Mucosa of stomach (tissue), 1 donor: Measurements from ENCODE around the gene ZNF23.

Experiments
- H3K27me3 ChIP-seq: one replicate; pipeline ENCODE4 v1.7.0; 2013; ENCODE audit warnings: mild to moderate bottlenecking, low read length; ENCODE audit not compliant: control insufficient read depth, insufficient read depth
- H3K36me3 ChIP-seq: one replicate; pipeline ENCODE4 v1.7.0; 2013; ENCODE audit warnings: low read length; ENCODE audit not compliant: control insufficient read depth, insufficient read depth
- H3K4me1 ChIP-seq: one replicate; pipeline ENCODE4 v1.7.0; 2013; ENCODE audit warnings: mild to moderate bottlenecking, low read length; ENCODE audit not compliant: control insufficient read depth, insufficient read depth
- H3K4me3 ChIP-seq: one replicate; pipeline ENCODE4 v1.7.0; 2013; ENCODE audit warnings: low read length
- H3K9ac ChIP-seq: one replicate; pipeline ENCODE4 v1.7.0; 2013; ENCODE audit warnings: mild to moderate bottlenecking, low read length, moderate library complexity
- H3K9me3 ChIP-seq: one replicate; pipeline ENCODE4 v1.7.0; 2013; ENCODE audit warnings: mild to moderate bottlenecking, low read length, moderate library complexity; ENCODE audit not compliant: control insufficient read depth
- donor health status: Pancreatic carcinoma.

Gene ZNF23

DNA sequence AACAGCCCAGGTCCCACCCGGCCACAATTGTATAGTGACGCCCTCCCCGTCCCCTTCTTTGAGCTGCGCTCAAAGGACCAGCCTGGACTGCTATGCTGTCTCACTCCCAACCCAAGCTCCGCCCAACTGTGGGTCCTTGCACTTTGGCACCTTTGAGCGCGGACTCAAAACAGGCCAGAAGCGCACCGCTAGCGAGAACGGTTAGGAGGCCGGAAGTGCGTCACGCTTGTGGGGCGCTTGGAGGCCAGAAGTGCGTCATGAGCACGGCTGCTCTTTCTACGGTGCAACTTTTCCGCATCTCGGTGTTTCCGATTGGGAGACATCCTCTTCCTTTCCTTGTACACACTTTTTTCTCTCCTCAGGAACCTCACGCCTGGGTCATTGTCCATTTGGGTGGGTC, 27.1 kb upstream of the ZNF23 start, which contains the start of gene ZNF19:
Gene ZNF19 (minus strand): TSS at position 203 of the 400 bp plus-strand sequence. CDS start 7,210 bp downstream, outside the sequence.
- Histone ChIP-seq H3K4me3 (no peak within 1 kb of the TSS), H3K9ac (no peak within 1 kb of the TSS), H3K9me3 (no peaks in the 10 kb centered on the region), H3K4me1 (no peaks in the 10 kb centered on the region), H3K27me3 (no peaks in the 10 kb centered on the region), H3K36me3 (no peaks in the 10 kb centered on the region)

DNA sequence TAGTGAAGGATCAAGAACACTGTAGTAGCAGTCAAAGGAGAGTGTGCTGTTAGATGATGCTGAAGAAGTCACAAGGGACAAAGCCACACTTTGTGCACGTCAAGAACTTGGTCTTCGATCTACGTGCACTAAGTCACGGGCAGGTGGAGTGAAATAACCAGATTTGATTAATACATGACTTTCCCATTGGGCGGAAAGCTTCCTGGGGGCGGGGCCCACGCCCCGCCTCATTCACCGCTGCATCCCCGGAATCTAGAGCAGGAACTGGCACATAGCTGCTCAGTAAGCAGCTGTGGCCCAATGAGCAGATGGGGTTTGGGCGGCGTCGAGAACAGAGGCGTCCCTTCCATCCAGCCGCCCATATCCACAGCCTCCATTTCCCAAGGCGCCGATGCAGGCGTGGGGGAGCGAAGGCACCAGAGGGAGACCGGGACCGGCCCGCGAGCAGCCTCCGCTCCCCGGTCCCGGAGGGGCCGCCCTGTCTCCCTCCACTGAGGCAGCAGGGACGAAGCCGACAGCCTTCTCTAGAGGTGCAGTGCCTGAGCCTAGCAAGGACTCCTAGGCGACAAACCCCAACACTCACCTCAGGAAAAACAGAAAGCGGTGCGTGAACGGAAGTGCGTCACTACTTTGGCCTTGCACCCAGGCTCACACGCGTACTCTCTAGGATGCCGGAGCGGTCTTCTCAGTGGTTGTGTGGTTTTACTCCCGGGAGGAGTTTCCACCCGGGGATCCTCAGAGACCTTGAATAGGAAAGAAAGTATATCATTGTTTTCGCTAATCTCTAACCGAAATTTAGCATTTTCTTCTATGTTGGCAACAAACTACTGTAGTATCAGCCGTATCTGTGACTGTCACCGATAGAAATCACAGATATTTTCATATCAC, 22.2 kb upstream of the ZNF23 start:
- Histone ChIP-seq H3K27me3 (no peaks in the 10 kb centered on the region), H3K36me3 (no peaks in the 10 kb centered on the region), H3K4me1 (no peaks in the 10 kb centered on the region), H3K9me3 (no peaks in the 10 kb centered on the region), H3K9ac (peak overlapping the region; percentile 92), H3K4me3 (peak overlapping the region; percentile 99)

DNA sequence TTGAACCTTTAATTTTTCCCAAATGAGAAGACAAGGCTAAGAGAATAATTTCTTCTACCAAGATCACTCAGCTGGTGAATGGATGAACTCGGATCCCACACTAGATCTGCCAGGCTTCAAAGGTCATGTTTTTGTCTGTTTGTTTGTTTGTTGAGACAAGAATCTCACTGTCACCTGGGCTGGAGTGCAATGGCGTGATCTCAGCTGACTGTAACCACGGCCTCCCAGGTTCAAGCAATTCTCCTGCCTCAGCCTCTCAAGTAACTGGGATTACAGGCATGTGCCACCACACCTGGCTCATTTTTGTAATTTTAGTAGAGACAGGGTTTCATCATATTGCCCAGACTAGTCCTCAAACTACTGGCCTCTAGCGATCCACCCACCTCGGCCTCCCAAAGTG, 20.5 kb upstream of the ZNF23 start:
- Histone ChIP-seq H3K9ac (no peak overlapping the region), H3K4me1 (no peaks in the 10 kb centered on the region), H3K36me3 (no peaks in the 10 kb centered on the region), H3K27me3 (no peaks in the 10 kb centered on the region), H3K4me3 (no peak overlapping the region), H3K9me3 (no peaks in the 10 kb centered on the region)

- Histone ChIP-seq H3K9ac (no peak overlapping the region), H3K27me3 (no peaks in the 10 kb centered on the region), H3K36me3 (no peaks in the 10 kb centered on the region)
Measured at GRCh38 chr16:71480956-71481355, 18.9 kb upstream of the ZNF23 start.

DNA sequence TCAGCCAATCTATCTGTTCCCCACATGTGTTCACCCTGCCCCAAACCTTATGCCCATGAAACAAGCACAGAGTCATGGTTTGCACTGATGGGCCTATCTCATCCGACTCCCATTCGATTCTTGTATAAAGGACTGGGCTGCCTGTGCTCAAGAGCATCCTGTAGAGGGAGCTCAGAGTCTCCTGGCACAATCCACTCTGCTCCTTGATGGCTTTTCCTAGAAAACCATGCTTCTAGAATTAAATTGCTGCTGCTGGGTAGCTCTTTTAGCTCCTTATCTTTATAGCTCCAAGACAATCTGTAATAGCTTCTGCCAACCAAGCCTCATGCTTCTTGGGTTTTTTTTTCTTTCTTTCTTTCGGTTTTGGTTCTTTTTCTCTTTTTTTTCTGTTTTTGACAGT, 17.4 kb upstream of the ZNF23 start:
- Histone ChIP-seq H3K4me1 (no peaks in the 10 kb centered on the region), H3K27me3 (no peaks in the 10 kb centered on the region), H3K36me3 (no peaks in the 10 kb centered on the region), H3K9ac (no peak overlapping the region), H3K9me3 (no peaks in the 10 kb centered on the region), H3K4me3 (no peak overlapping the region)

More at GRCh38 chr16:71480956-71481355, 18.9 kb upstream of the ZNF23 start:
- no peak overlapping the region for H3K4me3 ChIP-seq
- H3K4me1 ChIP-seq, result no peaks in the 10 kb centered on the region
- no peaks in the 10 kb centered on the region for H3K9me3 ChIP-seq

DNA sequence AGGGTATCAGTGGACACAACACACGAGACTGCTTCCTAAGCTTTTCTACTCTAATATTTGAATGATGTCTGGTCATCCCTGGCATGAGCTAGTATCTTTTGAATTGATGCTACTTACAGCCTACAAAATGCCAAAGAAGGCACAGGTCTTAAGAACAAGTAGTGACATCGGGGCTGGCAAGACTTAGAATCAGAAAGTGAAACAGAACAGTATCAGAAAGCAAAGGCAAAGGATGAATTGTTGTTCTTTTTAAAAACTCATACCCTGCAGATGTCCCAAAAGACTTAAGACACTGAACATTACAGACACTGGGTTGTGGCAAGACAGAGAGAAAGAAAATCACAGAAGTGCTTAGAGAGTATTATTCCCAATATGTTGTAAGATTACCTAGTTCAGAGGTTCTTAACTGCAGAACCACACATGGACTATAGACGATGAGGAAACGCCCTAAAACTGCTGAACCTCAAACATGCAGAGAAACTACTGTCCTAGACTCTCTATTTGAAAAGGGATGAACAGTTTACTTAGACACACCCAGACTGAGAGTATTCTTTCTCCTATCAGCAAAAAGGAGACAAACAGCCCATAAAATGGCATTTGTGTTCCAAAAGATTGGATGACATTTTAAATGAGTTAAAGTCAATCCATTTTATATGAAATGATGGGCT, 14.5 kb upstream of the ZNF23 start:
- no peaks in the 10 kb centered on the region for H3K9me3 ChIP-seq
- H3K36me3 ChIP-seq, result no peaks in the 10 kb centered on the region
- H3K4me1 ChIP-seq, result no peaks in the 10 kb centered on the region
- no peak overlapping the region for H3K4me3 ChIP-seq
- no peaks in the 10 kb centered on the region for H3K27me3 ChIP-seq
- no peak overlapping the region for H3K9ac ChIP-seq

DNA sequence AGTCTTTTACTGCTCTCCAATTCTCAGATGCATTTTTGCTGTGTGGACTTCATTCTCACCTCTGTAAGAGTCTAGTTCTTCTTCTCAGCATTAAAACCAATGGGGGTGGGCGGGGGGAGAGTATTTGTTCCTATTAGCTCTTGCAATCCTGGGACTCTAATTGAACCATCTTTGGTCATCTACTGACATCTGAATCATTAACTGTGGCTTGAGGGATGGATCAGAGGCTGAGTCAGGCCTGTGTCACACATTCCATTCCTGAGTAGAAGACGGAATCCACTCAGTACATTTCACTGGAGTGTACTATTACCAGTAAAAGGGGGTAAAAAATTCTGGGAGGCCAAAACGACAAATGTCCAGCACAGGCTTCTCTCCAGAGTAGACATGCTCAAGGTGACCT, 12.8 kb upstream of the ZNF23 start:
- Histone ChIP-seq H3K4me1 (no peaks in the 10 kb centered on the region), H3K27me3 (no peaks in the 10 kb centered on the region), H3K4me3 (no peak overlapping the region), H3K36me3 (no peaks in the 10 kb centered on the region), H3K9ac (no peak overlapping the region), H3K9me3 (no peaks in the 10 kb centered on the region)

DNA sequence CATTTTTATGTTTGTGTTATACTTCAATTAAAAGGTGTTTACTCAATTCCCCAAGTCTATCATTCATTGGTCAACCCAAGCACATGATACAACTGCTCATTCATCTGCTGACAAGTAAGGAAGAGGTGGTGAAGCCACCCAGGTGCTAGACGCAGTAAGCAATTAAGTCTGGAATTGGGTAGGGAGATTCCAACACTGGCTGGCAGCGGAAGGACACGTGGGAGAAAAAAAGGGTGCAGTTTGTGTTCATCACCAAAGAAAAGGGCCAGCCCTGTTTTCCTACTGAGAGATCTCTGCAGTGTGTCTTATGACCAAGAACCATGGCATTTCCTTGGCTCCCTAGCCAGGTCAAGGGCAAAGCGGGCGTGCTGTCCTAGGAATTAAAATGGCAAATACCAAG, 11.8 kb upstream of the ZNF23 start:
- no peak overlapping the region for H3K4me3 ChIP-seq
- H3K9ac ChIP-seq, result no peak overlapping the region
- H3K4me1 ChIP-seq, result no peaks in the 10 kb centered on the region
- no peaks in the 10 kb centered on the region for H3K36me3 ChIP-seq
- H3K27me3 ChIP-seq, result no peaks in the 10 kb centered on the region
- no peaks in the 10 kb centered on the region for H3K9me3 ChIP-seq

GRCh38 chr16:71472931-71473330, 10.9 kb upstream of the ZNF23 start:
- H3K9ac ChIP-seq, result no peak overlapping the region
- H3K9me3 ChIP-seq, result no peaks in the 10 kb centered on the region
- no peaks in the 10 kb centered on the region for H3K36me3 ChIP-seq
- no peaks in the 10 kb centered on the region for H3K4me1 ChIP-seq
- H3K4me3 ChIP-seq, result no peak overlapping the region
- no peaks in the 10 kb centered on the region for H3K27me3 ChIP-seq

- Histone ChIP-seq H3K4me1 (no peaks in the 10 kb centered on the region), H3K4me3 (no peak overlapping the region), H3K27me3 (no peaks in the 10 kb centered on the region), H3K9me3 (no peaks in the 10 kb centered on the region), H3K9ac (no peak overlapping the region), H3K36me3 (no peaks in the 10 kb centered on the region)
Measured at GRCh38 chr16:71472051-71472450, 10.0 kb upstream of the ZNF23 start.

- Histone ChIP-seq H3K9me3 (no peaks in the 10 kb centered on the region), H3K9ac (no peak overlapping the region), H3K4me1 (no peaks in the 10 kb centered on the region)
Measured at GRCh38 chr16:71467810-71468209, 5.8 kb upstream of the ZNF23 start.

GRCh38 chr16:71464231-71464630, 2.2 kb upstream of the ZNF23 start:
- H3K9ac ChIP-seq, result no peak overlapping the region
- H3K4me3 ChIP-seq, result no peak overlapping the region
- H3K36me3 ChIP-seq, result no peaks in the 10 kb centered on the region
- no peaks in the 10 kb centered on the region for H3K4me1 ChIP-seq
- H3K27me3 ChIP-seq, result no peaks in the 10 kb centered on the region
- H3K9me3 ChIP-seq, result no peaks in the 10 kb centered on the region

More at GRCh38 chr16:71467810-71468209, 5.8 kb upstream of the ZNF23 start:
- no peaks in the 10 kb centered on the region for H3K27me3 ChIP-seq
- H3K36me3 ChIP-seq, result no peaks in the 10 kb centered on the region
- no peak overlapping the region for H3K4me3 ChIP-seq
